Measurements from ENCODE around the gene CCDC24.

DNA sequence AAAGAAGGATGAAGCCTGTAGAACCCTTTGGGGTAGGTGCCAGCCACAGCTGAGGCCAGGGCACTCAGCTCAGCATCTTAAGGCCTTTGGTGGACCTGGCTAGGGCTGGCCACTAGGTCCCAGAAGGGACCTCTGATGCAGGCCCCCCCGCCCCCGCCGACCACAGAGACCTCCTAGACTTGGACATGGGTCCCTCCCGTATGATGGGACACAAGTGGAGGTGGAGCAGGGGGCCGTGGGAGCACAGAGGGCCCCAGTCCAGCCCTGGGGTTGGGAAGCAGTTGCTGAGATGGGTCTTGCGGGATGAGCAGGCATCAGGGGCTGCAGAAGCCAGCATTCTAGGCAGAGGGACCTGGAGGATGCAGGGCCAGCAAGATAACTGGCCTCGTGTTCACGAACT lies 9.2 kb upstream of the CCDC24 start:
- TF ChIP-seq CTCF (conservative IDR thresholded peaks at IDR 0.05; ENCODE audit: low read length), result no peak
- no peak for TF ChIP-seq EZH2phosphoT487 (IDR thresholded peaks at IDR 0.05; ENCODE audit: borderline replicate concordance, low read depth, low read length)

All from OCI-LY7 (cell line).